IPS-18a (cell line): ENCODE measurements around the gene SINHCAF.
"Not testable (repeated sequence)": the region's sequence is repeated elsewhere in the genome, so short reads cannot be mapped to it uniquely, and the experiment has no call there.

Experiments
- H3K27ac ChIP-seq: one replicate; pipeline ENCODE4 v1.5.1; 2013; ENCODE audit warnings: low read length
- H3K27me3 ChIP-seq: one replicate; pipeline ENCODE4 v1.6.1; 2013; ENCODE audit warnings: mild to moderate bottlenecking, low read length; ENCODE audit not compliant: control insufficient read depth, insufficient read depth
- H3K36me3 ChIP-seq: one replicate; pipeline ENCODE4 v1.6.1; 2013; ENCODE audit warnings: low read depth, low read length; ENCODE audit not compliant: control insufficient read depth
- H3K4me1 ChIP-seq: one replicate; pipeline ENCODE4 v1.6.1; 2013; ENCODE audit warnings: low read depth, low read length; ENCODE audit not compliant: control insufficient read depth
- H3K4me3 ChIP-seq: one replicate; pipeline ENCODE4 v1.5.1; 2013; ENCODE audit warnings: low read length
- H3K9ac ChIP-seq: one replicate; pipeline ENCODE4 v1.6.1; 2013; ENCODE audit warnings: mild to moderate bottlenecking, low read length, moderate library complexity
- H3K9me3 ChIP-seq: one replicate; pipeline ENCODE4 v1.6.1; 2013; ENCODE audit warnings: low read depth, low read length; ENCODE audit not compliant: control insufficient read depth

SINHCAF gene

GRCh38 chr12:31277081-31277480 is 48.9 kb downstream of the SINHCAF start:
- no peak overlapping the region for H3K27ac ChIP-seq
- H3K4me3 ChIP-seq, result no peak overlapping the region
- no peak overlapping the region for H3K9ac ChIP-seq
- peaks cover 10% of the 10 kb centered on the region for H3K4me1 ChIP-seq
- H3K27me3 ChIP-seq, result no peaks in the 10 kb centered on the region
- H3K36me3 ChIP-seq, result peaks cover 32% of the 10 kb centered on the region
- no peaks in the 10 kb centered on the region for H3K9me3 ChIP-seq

GRCh38 chr12:31275491-31275890 is 50.5 kb downstream of the SINHCAF start:
- no peak overlapping the region for H3K4me3 ChIP-seq
- peaks cover 31% of the 10 kb centered on the region for H3K36me3 ChIP-seq
- no peak overlapping the region for H3K27ac ChIP-seq
- no peaks in the 10 kb centered on the region for H3K9me3 ChIP-seq
- H3K27me3 ChIP-seq, result no peaks in the 10 kb centered on the region
- peaks cover 10% of the 10 kb centered on the region for H3K4me1 ChIP-seq
- H3K9ac ChIP-seq, result no peak overlapping the region

- no peaks in the 10 kb centered on the region for H3K9me3 ChIP-seq
- no peak overlapping the region for H3K9ac ChIP-seq
- peaks cover 23% of the 10 kb centered on the region for H3K36me3 ChIP-seq
- H3K27ac ChIP-seq, result no peak overlapping the region
- no peak overlapping the region for H3K4me3 ChIP-seq
- H3K27me3 ChIP-seq, result no peaks in the 10 kb centered on the region
- H3K4me1 ChIP-seq, result peaks cover 11% of the 10 kb centered on the region
Measured at GRCh38 chr12:31274520-31275300, 51.2 kb downstream of the SINHCAF start.

- H3K4me1 ChIP-seq, H3K9me3 ChIP-seq, H3K4me3 ChIP-seq, H3K27me3 ChIP-seq, H3K9ac ChIP-seq, H3K27ac ChIP-seq: not testable (repeated sequence)
- H3K36me3 ChIP-seq, result peaks cover 19% of the 10 kb centered on the region
Measured at GRCh38 chr12:31273794-31274193, 52.2 kb downstream of the SINHCAF start.

GRCh38 chr12:31272607-31273225 is 53.2 kb downstream of the SINHCAF start:
- H3K9ac ChIP-seq, result no peak overlapping the region
- H3K27me3 ChIP-seq, result no peaks in the 10 kb centered on the region
- H3K36me3 ChIP-seq, result peaks cover 13% of the 10 kb centered on the region
- no peaks in the 10 kb centered on the region for H3K9me3 ChIP-seq
- H3K4me1 ChIP-seq, result peaks cover 7% of the 10 kb centered on the region
- H3K4me3 ChIP-seq, result no peak overlapping the region
- no peak overlapping the region for H3K27ac ChIP-seq

- H3K27me3 ChIP-seq, result no peaks in the 10 kb centered on the region
- H3K4me1 ChIP-seq, result peaks cover 7% of the 10 kb centered on the region
- no peak overlapping the region for H3K4me3 ChIP-seq
- H3K36me3 ChIP-seq, result no peaks in the 10 kb centered on the region
- H3K9me3 ChIP-seq, result no peaks in the 10 kb centered on the region
- no peak overlapping the region for H3K27ac ChIP-seq
- no peak overlapping the region for H3K9ac ChIP-seq
Measured at GRCh38 chr12:31267966-31268365, 58.0 kb downstream of the SINHCAF start.

GRCh38 chr12:31265722-31266121 is 60.2 kb downstream of the SINHCAF start:
- H3K9ac ChIP-seq, result no peak overlapping the region
- no peak overlapping the region for H3K27ac ChIP-seq

GRCh38 chr12:31263661-31264060 is 62.3 kb downstream of the SINHCAF start:
- H3K4me3 ChIP-seq, result no peak overlapping the region
- no peaks in the 10 kb centered on the region for H3K36me3 ChIP-seq
- H3K9ac ChIP-seq, result no peak overlapping the region
- H3K9me3 ChIP-seq, result no peaks in the 10 kb centered on the region
- H3K4me1 ChIP-seq, result peaks cover 8% of the 10 kb centered on the region
- H3K27ac ChIP-seq, result no peak overlapping the region
- no peaks in the 10 kb centered on the region for H3K27me3 ChIP-seq

More at GRCh38 chr12:31265722-31266121, 60.2 kb downstream of the SINHCAF start:
- Histone ChIP-seq H3K36me3 (no peaks in the 10 kb centered on the region), H3K4me1 (peaks cover 8% of the 10 kb centered on the region), H3K9me3 (no peaks in the 10 kb centered on the region), H3K4me3 (no peak overlapping the region), H3K27me3 (no peaks in the 10 kb centered on the region)

- Histone ChIP-seq H3K27me3 (no peaks in the 10 kb centered on the region), H3K27ac (no peak overlapping the region), H3K36me3 (no peaks in the 10 kb centered on the region), H3K9me3 (no peaks in the 10 kb centered on the region), H3K4me1 (peaks cover 8% of the 10 kb centered on the region), H3K4me3 (no peak overlapping the region), H3K9ac (no peak overlapping the region)
Measured at GRCh38 chr12:31261744-31262143, 64.2 kb downstream of the SINHCAF start.

- Histone ChIP-seq H3K4me3 (no peak overlapping the region), H3K4me1 (peaks cover 8% of the 10 kb centered on the region), H3K9ac (no peak overlapping the region), H3K36me3 (no peaks in the 10 kb centered on the region), H3K27me3 (no peaks in the 10 kb centered on the region), H3K9me3 (no peaks in the 10 kb centered on the region), H3K27ac (no peak overlapping the region)
Measured at GRCh38 chr12:31260840-31261239, 65.1 kb downstream of the SINHCAF start.

GRCh38 chr12:31259136-31259886 is 66.6 kb downstream of the SINHCAF start:
- Histone ChIP-seq H3K27ac (no peak overlapping the region), H3K27me3 (no peaks in the 10 kb centered on the region), H3K9me3 (no peaks in the 10 kb centered on the region), H3K4me1 (peaks cover 8% of the 10 kb centered on the region), H3K4me3 (no peak overlapping the region), H3K9ac (no peak overlapping the region), H3K36me3 (no peaks in the 10 kb centered on the region)
